ENCODE measurements around the gene CNPY1. TPM values are rescaled to one million over a fixed set of nuclear protein-coding genes. Genes with fewer than 3 reads are reported as not detected.

Gene CNPY1
- total and polyA plus RNA-seq, 9 of the 15 experiments (the other 6 are each of a cell fraction or from before 2014, with no cell fraction given): not detected

GRCh38 chr7:155544485-155544884 is 1.9 kb downstream of the CNPY1 start:
- WGBS (ENCODE audit: insufficient coverage, low coverage, missing lambda C conversion rate): 3% methylated on average over 7 of the region's 7 CpGs
- FAIRE-seq: no peak
- no TSS peak for BruUV-seq (replicated peaks)

More at GRCh38 chr7:155544485-155544884, 1.9 kb downstream of the CNPY1 start:
- Histone ChIP-seq H3K27me3 (ENCODE audit: control insufficient read depth in 2 of 2, insufficient read depth in 2 of 2, low read length in 2 of 2) (peaks cover 86 to 96% of the 10 kb centered on the region in 2 experiments), H3K9me1 (ENCODE audit: control insufficient read depth, insufficient read depth, low read length) (no peaks in the 10 kb centered on the region), H4K20me1 (replicated peaks; ENCODE audit: control insufficient read depth, insufficient read depth, low read length) (peaks cover 23% of the 10 kb centered on the region), H3K4me2 (ENCODE audit: insufficient read depth, low read length) (no peak overlapping the region), H3K4me1 (replicated peaks in 1 of 2; ENCODE audit: control insufficient read depth in 2 of 2, insufficient read depth in 2 of 2, low read length in 2 of 2) (no peaks in the 10 kb centered on the region; a peak in 1 of 5 replicates), H3K9me3 (replicated peaks; ENCODE audit: control insufficient read depth, insufficient read depth, low read depth, low read length) (no peaks in the 10 kb centered on the region), H3K79me2 (ENCODE audit: control insufficient read depth, insufficient read depth, low read length) (no peaks in the 10 kb centered on the region), H2AFZ (ENCODE audit: low read depth, low read length) (no peak overlapping the region), H3K27ac (ENCODE audit: extremely low read depth, low read depth, low read length) (no peak overlapping the region), H3K36me3 (ENCODE audit: control insufficient read depth, insufficient read depth, low read length) (no peaks in the 10 kb centered on the region), H3K4me3 (no peak overlapping the region), H3K9ac (ENCODE audit: insufficient read depth in 1 of 2, low read depth in 2 of 2, low read length in 2 of 2) (no peak overlapping the region)
- in situ Hi-C loops (cut with MboI) (loop anchor here (10.0 kb wide), 1 partner anchor 620 kb away; no protein-coding TSS in a partner anchor), intact Hi-C loops (cut with micrococcal nuclease) (no loop called here)
- DNase-seq (ENCODE audit: extremely low read depth in 1 of 4, low spot score in 3 of 4) (no peak), ATAC-seq (no peak)
- ChIA-PET CTCF (ENCODE audit: low intra/inter-chr PET ratio) (no interaction called here), POLR2A (no interaction called here)
- TF ChIP-seq TEAD4 (IDR thresholded peaks at IDR 0.05; ENCODE audit: low read length) (no peak), TEAD4 (CRISPR knock-in tag; IDR thresholded peaks at IDR 0.05; ENCODE audit: borderline replicate concordance) (no peak), TGIF2 (CRISPR knock-in tag; IDR thresholded peaks at IDR 0.05) (no peak), DDX20 (tag; IDR thresholded peaks at IDR 0.05; ENCODE audit: low read depth) (no peak), ZNF174 (CRISPR knock-in tag; IDR thresholded peaks at IDR 0.05) (no peak), HMG20B (CRISPR knock-in tag; IDR thresholded peaks at IDR 0.05) (no peak), STAT5A (IDR thresholded peaks at IDR 0.05; ENCODE audit: borderline replicate concordance, low read length) (no peak), SP1 (CRISPR knock-in tag; IDR thresholded peaks at IDR 0.05) (no peak), ZNF347 (CRISPR knock-in tag; IDR thresholded peaks at IDR 0.05; ENCODE audit: low read depth) (no peak), ZNF445 (CRISPR knock-in tag; IDR thresholded peaks at IDR 0.05; ENCODE audit: low read depth) (no peak), CXXC5 (CRISPR knock-in tag; IDR thresholded peaks at IDR 0.05) (no peak), ZBTB11 (CRISPR knock-in tag; IDR thresholded peaks at IDR 0.05) (no peak)
- TF ChIP-seq, protein P1, sequence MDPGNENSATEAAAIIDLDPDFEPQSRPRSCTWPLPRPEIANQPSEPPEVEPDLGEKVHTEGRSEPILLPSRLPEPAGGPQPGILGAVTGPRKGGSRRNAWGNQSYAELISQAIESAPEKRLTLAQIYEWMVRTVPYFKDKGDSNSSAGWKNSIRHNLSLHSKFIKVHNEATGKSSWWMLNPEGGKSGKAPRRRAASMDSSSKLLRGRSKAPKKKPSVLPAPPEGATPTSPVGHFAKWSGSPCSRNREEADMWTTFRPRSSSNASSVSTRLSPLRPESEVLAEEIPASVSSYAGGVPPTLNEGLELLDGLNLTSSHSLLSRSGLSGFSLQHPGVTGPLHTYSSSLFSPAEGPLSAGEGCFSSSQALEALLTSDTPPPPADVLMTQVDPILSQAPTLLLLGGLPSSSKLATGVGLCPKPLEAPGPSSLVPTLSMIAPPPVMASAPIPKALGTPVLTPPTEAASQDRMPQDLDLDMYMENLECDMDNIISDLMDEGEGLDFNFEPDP (CRISPR knock-in tag; IDR thresholded peaks at IDR 0.05): no peak
- TF ChIP-seq, protein P2, sequence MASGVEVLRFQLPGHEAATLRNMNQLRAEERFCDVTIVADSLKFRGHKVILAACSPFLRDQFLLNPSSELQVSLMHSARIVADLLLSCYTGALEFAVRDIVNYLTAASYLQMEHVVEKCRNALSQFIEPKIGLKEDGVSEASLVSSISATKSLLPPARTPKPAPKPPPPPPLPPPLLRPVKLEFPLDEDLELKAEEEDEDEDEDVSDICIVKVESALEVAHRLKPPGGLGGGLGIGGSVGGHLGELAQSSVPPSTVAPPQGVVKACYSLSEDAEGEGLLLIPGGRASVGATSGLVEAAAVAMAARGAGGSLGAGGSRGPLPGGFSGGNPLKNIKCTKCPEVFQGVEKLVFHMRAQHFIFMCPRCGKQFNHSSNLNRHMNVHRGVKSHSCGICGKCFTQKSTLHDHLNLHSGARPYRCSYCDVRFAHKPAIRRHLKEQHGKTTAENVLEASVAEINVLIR (CRISPR knock-in tag; IDR thresholded peaks at IDR 0.05): no peak

Measured in K562 (cell line).